HT1080 (cell line): ENCODE results near the gene TREX2. TPM values are rescaled to one million over a fixed set of nuclear protein-coding genes. Genes with fewer than 3 reads are reported as not detected.
A peak's percentile ranks its signal among the peaks of the same experiment; 100 is the strongest.
"Not testable (repeated sequence)": the region's sequence is repeated elsewhere in the genome, so short reads cannot be mapped to it uniquely, and the experiment has no call there.

Experiments used
- DNase-seq: peaks from one replicate; pipeline ENCODE4 v3.0.0-alpha.2; 2015; ENCODE audit warnings: low read depth
- total RNA-seq: library from RNA; depleted of rRNA; stranded (reverse); fragments of >200 nt; shearing (Covaris generic); gene quantifications from 2 replicates; pipeline ENCODE4 v1.2.3, GENCODE V29; 2014

The TREX2 gene
- total RNA-seq, 1 experiment from 2014 or later: 0.84 TPM

GRCh38 chrX:153410888-153411254 lies 35.0 kb downstream of the TREX2 start:
- DNase-seq: no peak

- DNase-seq: no peak
Observed at GRCh38 chrX:153410373-153410772, 35.5 kb downstream of the TREX2 start.

- DNase-seq: no peak
Observed at GRCh38 chrX:153409414-153410101, 36.3 kb downstream of the TREX2 start.

- DNase-seq: no peak
Observed at GRCh38 chrX:153408871-153409351, 36.9 kb downstream of the TREX2 start.

GRCh38 chrX:153408221-153408721 lies 37.6 kb downstream of the TREX2 start:
- DNase-seq: no peak

GRCh38 chrX:153407736-153408135 lies 38.1 kb downstream of the TREX2 start:
- DNase-seq: no peak

GRCh38 chrX:153406903-153407302 lies 39.0 kb downstream of the TREX2 start:
- DNase-seq: no peak

- DNase-seq: no peak
Observed at GRCh38 chrX:153406011-153406410, 39.8 kb downstream of the TREX2 start.

DNA sequence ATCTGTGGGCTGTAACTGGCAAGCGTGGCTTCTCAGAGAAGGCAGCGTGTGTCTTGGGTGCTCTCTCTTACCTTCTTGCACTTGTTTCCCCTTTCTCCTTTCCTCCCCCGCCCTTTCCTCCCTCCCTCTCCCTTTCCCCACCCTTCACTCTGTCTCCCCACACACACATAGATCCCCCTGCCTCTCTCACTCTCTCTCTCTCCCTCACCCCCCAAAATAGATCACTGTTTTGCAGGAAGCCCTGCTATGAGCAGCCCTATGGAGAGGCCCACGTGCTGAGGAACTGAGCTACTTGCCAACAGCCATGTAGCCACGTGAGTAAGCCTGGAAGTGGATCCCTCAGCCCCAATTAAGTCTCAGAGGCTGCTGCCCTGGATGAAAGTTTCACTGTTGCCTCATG lies 40.4 kb downstream of the TREX2 start:
- no peak for DNase-seq

DNA sequence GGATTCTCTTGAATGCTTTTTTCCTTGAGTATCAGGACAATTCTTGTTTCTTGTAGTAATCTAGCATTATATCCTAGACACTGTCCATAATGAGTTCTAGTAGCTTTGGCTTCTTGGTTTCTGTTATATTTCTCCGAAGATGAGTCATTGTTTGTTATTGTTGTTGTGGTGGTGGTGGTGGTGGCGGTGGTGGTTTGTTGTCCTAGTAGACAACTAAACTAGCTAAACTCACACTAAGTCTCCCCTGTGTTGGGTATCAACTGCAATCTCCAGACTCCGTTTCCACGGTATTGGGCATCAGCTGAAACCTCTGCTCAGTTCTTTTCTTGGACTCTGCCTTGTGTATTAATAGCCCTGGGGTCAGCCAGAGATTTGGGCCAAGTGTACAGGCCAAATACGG lies 41.5 kb downstream of the TREX2 start:
- DNase-seq: not testable (repeated sequence)

DNA sequence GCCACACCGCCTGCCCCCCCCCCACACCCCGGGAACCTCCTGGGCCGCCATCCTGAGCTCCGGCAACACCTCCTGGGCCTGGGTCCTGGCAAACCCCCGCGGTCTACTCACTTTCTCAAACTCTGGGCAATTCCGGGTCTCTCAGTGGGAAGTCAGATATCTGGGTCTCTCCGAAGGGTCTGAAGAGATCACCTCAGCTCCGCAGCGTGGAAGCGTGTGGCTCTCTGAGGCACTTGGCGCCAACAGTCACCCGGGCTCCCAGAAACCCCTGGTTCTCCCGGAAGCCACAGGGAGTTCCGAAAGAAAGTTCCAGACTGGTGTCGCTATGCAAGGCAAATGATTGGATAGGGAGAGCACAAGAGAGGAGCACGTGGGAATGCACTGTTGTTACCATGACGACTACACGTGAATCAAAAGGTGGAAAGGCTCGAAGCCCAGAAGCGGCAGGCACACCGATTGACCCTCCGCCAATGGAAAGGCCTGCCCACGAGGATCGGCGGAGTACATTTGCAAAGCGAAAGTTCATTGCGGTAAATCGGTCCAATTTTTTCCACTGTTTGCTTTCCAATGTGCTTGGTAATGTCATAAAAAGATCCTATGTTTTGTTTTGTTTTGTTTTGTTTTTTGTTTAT lies 44.6 kb downstream of the TREX2 start, which contains the start of gene PNMA6E:
PNMA6E (minus strand) TSS at position 218 of the 632 bp plus-strand sequence. CDS start 2,501 bp downstream, outside the sequence.
- no peak for DNase-seq

DNA sequence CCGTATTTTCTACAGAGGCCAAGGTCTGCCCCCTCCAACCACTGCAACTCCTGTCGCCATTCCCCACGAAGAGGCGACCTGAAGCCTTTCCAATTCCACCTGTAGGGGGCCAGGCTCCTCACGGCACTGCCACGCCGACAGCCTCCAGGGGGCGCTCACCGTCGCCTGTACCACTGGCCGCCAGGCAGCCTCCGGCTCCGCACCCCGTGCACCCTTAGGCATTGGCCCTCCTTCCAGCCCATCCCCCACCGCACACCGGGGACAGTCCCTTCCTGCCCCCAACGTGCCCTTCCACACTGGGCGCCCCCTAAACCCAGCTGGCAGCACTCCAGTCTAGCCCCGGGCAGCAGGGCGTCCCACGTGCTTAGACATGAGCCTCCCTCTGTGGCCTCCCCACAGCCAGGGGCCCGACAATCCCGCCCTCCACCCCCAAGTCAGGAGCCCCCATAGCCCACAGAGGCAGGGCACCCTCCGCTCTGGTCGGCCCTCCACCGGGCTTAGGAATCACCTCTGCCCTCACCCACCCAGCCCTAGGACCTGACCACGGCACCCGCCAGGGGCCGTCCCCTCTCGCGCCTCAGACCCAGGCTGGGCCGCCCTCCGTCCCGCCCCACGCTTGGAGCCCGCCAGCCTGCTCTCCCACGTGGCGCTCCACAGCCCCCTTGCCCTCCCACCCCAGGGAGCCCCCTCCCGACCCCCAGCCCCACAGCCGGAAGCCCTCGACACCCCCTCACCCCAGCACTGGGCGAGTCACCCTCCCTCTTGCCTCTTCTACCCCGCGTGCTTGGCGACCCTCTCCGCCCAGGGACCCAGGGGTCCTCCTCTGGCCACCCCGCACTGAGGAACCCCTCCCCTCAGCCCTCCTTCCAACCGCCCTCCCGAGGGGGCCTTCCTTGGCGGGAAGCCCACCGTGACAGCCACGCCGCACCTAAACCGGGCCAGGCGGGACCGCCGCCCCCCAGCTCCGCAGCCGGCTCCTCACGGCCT lies 45.4 kb downstream of the TREX2 start:
- DNase-seq: peak; percentile 28

- DNase-seq: no peak
Observed at GRCh38 chrX:153398275-153398960, 47.4 kb downstream of the TREX2 start.

- no peak for DNase-seq
Observed at GRCh38 chrX:153397256-153397960, 48.4 kb downstream of the TREX2 start.

DNA sequence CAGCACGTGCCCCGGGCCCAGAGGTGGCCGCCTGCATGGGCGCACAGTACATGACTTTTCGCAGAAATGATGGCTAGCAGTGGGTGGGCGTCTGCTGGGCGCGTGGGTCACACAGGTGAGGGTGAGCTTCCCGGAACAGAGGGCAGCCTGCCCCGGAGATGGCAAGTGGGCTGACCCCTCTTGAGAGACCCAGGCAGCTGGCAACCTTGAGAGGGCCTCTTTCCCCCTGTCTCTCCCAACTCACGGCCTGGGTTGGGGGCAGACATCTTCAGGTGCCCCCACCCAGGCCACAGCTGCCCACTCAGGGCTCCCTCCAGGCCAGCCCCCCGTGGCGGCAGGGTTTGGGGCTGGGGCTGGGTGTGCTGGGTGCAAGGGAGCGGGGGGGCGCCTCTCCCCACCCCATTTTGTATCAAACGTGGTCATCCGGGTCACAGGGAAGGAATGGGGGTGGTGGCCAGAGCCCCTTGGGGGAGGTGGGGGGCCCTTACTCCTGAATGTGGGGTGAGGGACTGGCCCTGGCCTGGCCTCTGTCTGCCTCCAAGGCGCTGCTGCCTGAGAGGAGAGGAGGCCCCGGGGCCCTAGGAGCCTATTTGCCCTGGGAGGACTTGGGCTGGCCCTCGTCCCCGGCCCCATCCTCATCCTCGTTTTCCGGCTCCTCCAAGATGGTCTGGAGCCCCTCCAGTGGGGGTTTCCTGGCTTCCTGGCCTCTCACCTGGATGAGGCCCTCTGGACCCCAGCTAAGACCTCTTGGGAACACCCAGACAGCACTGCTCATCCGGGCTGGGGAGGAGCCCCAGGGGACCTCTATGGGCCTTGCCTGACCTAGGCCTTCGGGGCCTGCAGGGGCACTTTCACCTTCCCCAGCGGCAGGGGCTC lies 49.3 kb downstream of the TREX2 start:
- DNase-seq: no peak

DNA sequence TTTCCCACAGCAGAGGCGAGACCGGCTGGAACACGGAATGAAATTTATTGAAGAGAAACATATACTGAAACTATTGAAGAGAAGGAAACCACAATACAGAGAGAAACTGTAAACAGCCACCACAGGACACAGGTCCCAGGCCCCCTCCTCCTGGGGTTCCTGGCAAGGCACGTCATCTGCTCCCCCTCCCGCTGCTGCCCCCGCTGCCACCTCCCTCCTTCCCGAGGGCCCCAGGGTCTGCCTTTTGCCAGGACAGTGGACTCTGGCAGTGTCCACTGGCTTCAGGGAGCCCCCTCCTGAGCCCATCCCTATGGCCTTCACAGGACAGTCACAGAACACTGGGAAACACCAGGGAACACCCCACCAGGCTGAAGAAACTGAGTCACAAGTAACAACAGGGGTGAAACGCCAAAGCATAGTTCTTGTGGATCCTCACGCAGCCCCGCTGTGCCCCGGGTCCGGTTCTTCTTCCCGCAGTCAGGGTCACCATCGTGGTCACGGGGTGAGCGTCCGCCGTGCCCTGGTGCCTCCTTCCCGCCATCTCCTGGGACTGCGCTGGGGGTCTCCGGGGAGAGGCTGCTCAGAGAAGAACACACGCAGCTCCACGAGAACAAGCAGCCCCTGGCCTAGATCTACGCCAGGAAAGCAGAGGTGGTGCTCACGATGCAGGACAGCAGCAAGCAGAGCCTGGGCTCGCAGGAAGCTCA lies 50.1 kb downstream of the TREX2 start:
- DNase-seq: no peak

- DNase-seq: no peak
Observed at GRCh38 chrX:153394612-153395011, 51.2 kb downstream of the TREX2 start.
